GM18907 (cell line): ENCODE results near the gene MEP1B.
A peak's percentile ranks its signal among the peaks of the same experiment; 100 is the strongest.
"Not testable (repeated sequence)": the region's sequence is repeated elsewhere in the genome, so short reads cannot be mapped to it uniquely, and the experiment has no call there.

ENCODE experiments used
- ATAC-seq: cut with Tn5 transposase; IDR thresholded peaks from one replicate; pipeline ENCODE4 v1.9.1; 2021; ENCODE audit warnings: mild to moderate bottlenecking, moderate library complexity; ENCODE audit not compliant: unreplicated experiment

Gene MEP1B

GRCh38 chr18:32189790-32190189, at the start of gene MEP1B:
Gene MEP1B, plus strand, starts transcription at chr18:32190039. Its CDS starts 32 bp downstream, at chr18:32190071.
- ATAC-seq, result no peak

- no peak for ATAC-seq
Measured at GRCh38 chr18:32148185-32148870, 41.5 kb upstream of the MEP1B start.

- peak; percentile 98 for ATAC-seq
Measured at GRCh38 chr18:32152705-32153448, 37.0 kb upstream of the MEP1B start.

GRCh38 chr18:32156855-32157254, 33.0 kb upstream of the MEP1B start:
- no peak for ATAC-seq

GRCh38 chr18:32157580-32157979, 32.3 kb upstream of the MEP1B start:
- ATAC-seq, result no peak

GRCh38 chr18:32158108-32158624, 31.7 kb upstream of the MEP1B start:
- ATAC-seq, result peak; percentile 96

- ATAC-seq, result not testable (repeated sequence)
Measured at GRCh38 chr18:32158631-32159030, 31.2 kb upstream of the MEP1B start.

- no peak for ATAC-seq
Measured at GRCh38 chr18:32160547-32160946, 29.3 kb upstream of the MEP1B start.

GRCh38 chr18:32167980-32168730, 21.7 kb upstream of the MEP1B start:
- ATAC-seq, result no peak

GRCh38 chr18:32173654-32174053, 16.2 kb upstream of the MEP1B start:
- no peak for ATAC-seq

GRCh38 chr18:32174719-32175118, 15.1 kb upstream of the MEP1B start:
- no peak for ATAC-seq

GRCh38 chr18:32175265-32175664, 14.6 kb upstream of the MEP1B start:
- ATAC-seq, result no peak

- not testable (repeated sequence) for ATAC-seq
Measured at GRCh38 chr18:32176745-32177144, 13.1 kb upstream of the MEP1B start.

- ATAC-seq, result no peak
Measured at GRCh38 chr18:32177530-32177929, 12.3 kb upstream of the MEP1B start.

GRCh38 chr18:32183503-32183902, 6.3 kb upstream of the MEP1B start:
- ATAC-seq, result no peak

- no peak for ATAC-seq
Measured at GRCh38 chr18:32190209-32190608, 370 bp downstream of the MEP1B start.

GRCh38 chr18:32195881-32196815, 6.3 kb downstream of the MEP1B start:
- ATAC-seq, result no peak

- ATAC-seq, result no peak
Measured at GRCh38 chr18:32200766-32201165, 10.9 kb downstream of the MEP1B start.

- ATAC-seq, result no peak
Measured at GRCh38 chr18:32201948-32202672, 12.3 kb downstream of the MEP1B start.

GRCh38 chr18:32208023-32208422, 18.2 kb downstream of the MEP1B start:
- ATAC-seq, result no peak
